H9 (cell line): ENCODE measurements around the gene ZFPM1. TPM values are rescaled to one million over a fixed set of nuclear protein-coding genes. Genes with fewer than 3 reads are reported as not detected.

ENCODE experiments used
- DNase-seq: peaks from one replicate; pipeline ENCODE4 v3.0.0-alpha.2; 2017
- H2AFZ ChIP-seq: one replicate; pipeline ENCODE4 v1.6.1; 2013; ENCODE audit warnings: mild to moderate bottlenecking, low read length, control low read depth, moderate library complexity
- H2AK5ac ChIP-seq: 2 replicates; pipeline ENCODE4 v1.6.1; 2013; ENCODE audit warnings: low read length, control low read depth, mixed read lengths; ENCODE audit not compliant: insufficient read length
- H2BK120ac ChIP-seq: one replicate; pipeline ENCODE4 v1.6.1; 2013; ENCODE audit warnings: low read depth, mild to moderate bottlenecking, low read length, control low read depth, inconsistent platforms; ENCODE audit not compliant: poor library complexity, severe bottlenecking
- H2BK12ac ChIP-seq: 2 replicates; pipeline ENCODE4 v1.6.1; 2013; ENCODE audit warnings: low read length, control low read depth, mixed read lengths, low read depth; ENCODE audit not compliant: insufficient read length
- H2BK15ac ChIP-seq: 2 replicates; pipeline ENCODE4 v1.6.1; 2013; ENCODE audit warnings: low read depth, low read length, control low read depth
- H2BK20ac ChIP-seq: one replicate; pipeline ENCODE4 v1.6.1; 2013; ENCODE audit warnings: low read depth, mild to moderate bottlenecking, low read length, control low read depth, inconsistent platforms; ENCODE audit not compliant: poor library complexity, severe bottlenecking
- H2BK5ac ChIP-seq: 2 replicates; pipeline ENCODE4 v1.6.1; 2013; ENCODE audit warnings: low read length, control low read depth, mixed read lengths; ENCODE audit not compliant: insufficient read length
- H3K14ac ChIP-seq: 2 replicates; pipeline ENCODE4 v1.6.1; 2013; ENCODE audit warnings: low read length, control low read depth; ENCODE audit not compliant: insufficient read depth
- H3K18ac ChIP-seq: 2 replicates; pipeline ENCODE4 v1.6.1; 2013; ENCODE audit warnings: low read depth, mild to moderate bottlenecking, mixed read lengths, low read length, control low read depth; ENCODE audit not compliant: insufficient read length
- H3K23ac ChIP-seq: 2 replicates; pipeline ENCODE4 v1.6.1; 2013; ENCODE audit warnings: low read length, control low read depth, mixed read lengths, low read depth; ENCODE audit not compliant: insufficient read length
- H3K23me2 ChIP-seq: 2 replicates; pipeline ENCODE4 v1.6.1; 2013; ENCODE audit warnings: low read depth, mild to moderate bottlenecking, mixed read lengths, low read length, control low read depth; ENCODE audit not compliant: insufficient read length, poor library complexity, severe bottlenecking
- H3K27ac ChIP-seq: 2 replicates; pipeline ENCODE4 v1.5.1; 2013; ENCODE audit warnings: low read length, control low read depth, mixed read lengths, low read depth; ENCODE audit not compliant: insufficient read length
- H3K27me3 ChIP-seq: 2 replicates; pipeline ENCODE4 v1.6.1; 2013; ENCODE audit warnings: low read length, control low read depth, inconsistent platforms; ENCODE audit not compliant: insufficient read depth
- H3K4ac ChIP-seq: 2 replicates; pipeline ENCODE4 v1.6.1; 2013; ENCODE audit warnings: low read depth, mild to moderate bottlenecking, control low read depth, inconsistent platforms, low read length, moderate library complexity
- H3K4me1 ChIP-seq: 2 replicates; pipeline ENCODE4 v1.6.1; 2013; ENCODE audit warnings: low read length, control low read depth, inconsistent platforms; ENCODE audit not compliant: insufficient read depth
- H3K4me2 ChIP-seq: 2 replicates; pipeline ENCODE4 v1.6.1; 2013; ENCODE audit warnings: low read length, control low read depth, mixed read lengths; ENCODE audit not compliant: insufficient read length, insufficient read depth
- H3K56ac ChIP-seq: 2 replicates; pipeline ENCODE4 v1.6.1; 2013; ENCODE audit warnings: low read depth, mild to moderate bottlenecking, mixed read lengths, low read length, control low read depth; ENCODE audit not compliant: insufficient read length
- H3K79me1 ChIP-seq: 2 replicates; pipeline ENCODE4 v1.6.1; 2013; ENCODE audit warnings: low read depth, mild to moderate bottlenecking, moderate library complexity, low read length, control low read depth, inconsistent platforms; ENCODE audit not compliant: insufficient read depth, poor library complexity, severe bottlenecking
- H3K79me2 ChIP-seq: 2 replicates; pipeline ENCODE4 v1.6.1; 2013; ENCODE audit warnings: low read length, control low read depth, inconsistent platforms; ENCODE audit not compliant: insufficient read depth
- H3K9ac ChIP-seq: 2 replicates; pipeline ENCODE4 v1.6.1; 2013; ENCODE audit warnings: low read length, control low read depth, mixed read lengths; ENCODE audit not compliant: insufficient read length; ENCODE audit errors: extremely low read depth
- H3K9me3 ChIP-seq: one replicate; pipeline ENCODE4 v1.6.1; 2013; ENCODE audit warnings: low read depth, low read length, inconsistent platforms; ENCODE audit not compliant: control insufficient read depth
- H3T11ph ChIP-seq: one replicate; pipeline ENCODE4 v1.6.1; 2013; ENCODE audit warnings: mild to moderate bottlenecking, low read length, control low read depth, inconsistent platforms
- H4K20me1 ChIP-seq: one replicate; pipeline ENCODE4 v1.6.1; 2013; ENCODE audit not compliant: control insufficient read depth, insufficient read length, insufficient read depth
- H4K5ac ChIP-seq: 2 replicates; pipeline ENCODE4 v1.6.1; 2013; ENCODE audit warnings: low read depth, mild to moderate bottlenecking, mixed read lengths, low read length, control low read depth; ENCODE audit not compliant: insufficient read length
- H4K8ac ChIP-seq: replicated peaks from 2 replicates; pipeline ENCODE4 v1.6.1; 2013; ENCODE audit warnings: low read length, control low read depth, mixed read lengths, low read depth; ENCODE audit not compliant: insufficient read length
- H4K91ac ChIP-seq: 2 replicates; pipeline ENCODE4 v1.6.1; 2013; ENCODE audit warnings: low read depth, mild to moderate bottlenecking, moderate library complexity, mixed read lengths, low read length, control low read depth; ENCODE audit not compliant: insufficient read length
- H3K27ac Mint-ChIP-seq, 3 experiments: 2 replicates in 2 of 3; 3 replicates in 1 of 3; pipeline ENCODE4 v1.8.0; 2020 to 2021; ENCODE audit warnings: mixed read lengths in 3 of 3, mild to moderate bottlenecking in 1 of 3, moderate library complexity in 1 of 3
- H3K27me3 Mint-ChIP-seq: 2 replicates; pipeline ENCODE4 v1.8.0; 2021; ENCODE audit warnings: low read depth, mild to moderate bottlenecking, moderate library complexity, mixed read lengths
- H3K36me3 Mint-ChIP-seq, 3 experiments: 2 replicates in 2 of 3; 3 replicates in 1 of 3; pipeline ENCODE4 v1.8.0; 2020 to 2021; ENCODE audit warnings: low read depth in 3 of 3, mixed read lengths in 3 of 3; ENCODE audit not compliant: insufficient read depth in 1 of 3
- H3K4me1 Mint-ChIP-seq, 2 experiments: 2 replicates each; pipeline ENCODE4 v1.8.0; 2020; ENCODE audit warnings: mixed read lengths in 2 of 2
- H3K4me3 Mint-ChIP-seq, 2 experiments: 2 replicates in 1 of 2; 3 replicates in 1 of 2; pipeline ENCODE4 v1.8.0; 2020 to 2021; ENCODE audit warnings: mild to moderate bottlenecking in 2 of 2, mixed read lengths in 2 of 2, moderate library complexity in 1 of 2
- H3K9me3 Mint-ChIP-seq, 2 experiments: 2 replicates in 1 of 2; 3 replicates in 1 of 2; pipeline ENCODE4 v1.8.0; 2020; ENCODE audit warnings: mild to moderate bottlenecking in 2 of 2, mixed read lengths in 2 of 2, moderate library complexity in 1 of 2
- WGBS: extraction: QIAGEN DNeasy Blood & Tissue Kit; methylation state at CpG from one replicate; pipeline ENCODE4 v1.1.7; 2013; ENCODE audit warnings: missing lambda C conversion rate, low lambda C conversion rate, mixed read lengths; ENCODE audit not compliant: insufficient read length; ENCODE audit errors: extremely low coverage; 5-methylcytosine and 5-hydroxymethylcytosine counted together
- total RNA-seq: library from RNA; stranded (reverse); gene quantifications from 2 replicates; pipeline ENCODE4 v1.2.1, GENCODE V29; 2021
- TF ChIP-seq, protein P1 (sequence below): fragments of 200-600 bp; sonication (generic); conservative IDR thresholded peaks from 3 replicates; pipeline ENCODE4 v1.8.0; 2021; ENCODE audit warnings: antibody characterized with exemption, mild to moderate bottlenecking

The ZFPM1 gene
- total RNA-seq, 1 experiment from 2014 or later = 3.6 TPM

DNA sequence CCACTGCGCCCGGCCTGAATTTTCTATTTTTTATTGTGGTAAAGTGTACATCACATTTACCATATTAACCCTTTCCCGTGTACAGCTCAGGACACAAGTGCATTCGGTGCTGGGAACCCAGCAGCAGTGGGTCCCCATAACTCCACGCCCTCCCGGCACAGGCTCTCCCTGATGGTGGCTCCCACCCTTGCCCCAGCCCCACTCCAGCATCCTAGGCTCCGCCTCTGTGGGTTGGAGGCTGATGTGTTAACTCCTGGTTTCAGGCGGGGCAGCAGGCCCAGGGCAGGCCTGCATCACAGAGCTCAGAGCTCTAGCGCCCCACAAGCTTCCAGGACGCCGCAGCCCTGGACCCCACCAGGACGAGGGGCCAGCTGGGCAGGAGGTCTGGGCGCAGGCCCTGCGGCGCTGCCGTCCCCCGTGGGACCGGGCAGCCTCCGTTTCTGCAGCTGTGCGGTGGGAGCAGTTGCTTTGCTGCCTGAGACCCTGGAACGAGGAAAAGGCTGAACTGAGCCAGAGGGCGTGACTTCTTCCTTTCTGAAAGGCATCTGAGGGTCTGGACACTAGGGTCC, 19.6 kb downstream of the ZFPM1 start:
- Histone ChIP-seq H4K5ac (no peak overlapping the region), H3K23ac (no peak overlapping the region), H3K27ac (no peak overlapping the region), H3K4ac (no peak overlapping the region), H3K27me3 (no peaks in the 10 kb centered on the region), H3K56ac (no peak overlapping the region), H3K18ac (no peak overlapping the region), H3K4me2 (no peak overlapping the region), H4K91ac (no peak overlapping the region), H3K4me1 (no peaks in the 10 kb centered on the region), H3K79me1 (no peaks in the 10 kb centered on the region), H2BK12ac (no peak overlapping the region), H3K9me3 (no peaks in the 10 kb centered on the region), H4K20me1 (no peaks in the 10 kb centered on the region), H3K79me2 (no peaks in the 10 kb centered on the region), H2BK20ac (no peak overlapping the region), H2AFZ (no peak overlapping the region), H2AK5ac (no peak overlapping the region), H2BK5ac (no peak overlapping the region), H4K8ac (no peak overlapping the region), H3K14ac (no peak overlapping the region), H3K9ac (no peak overlapping the region), H3T11ph (no peak overlapping the region), H2BK120ac (no peak overlapping the region), H2BK15ac (no peak overlapping the region), H3K23me2 (no peaks in the 10 kb centered on the region)
- H3K27ac Mint-ChIP-seq = no peak overlapping the region; a peak in 1 of 7 replicates
- no peaks in the 10 kb centered on the region for H3K36me3 Mint-ChIP-seq
- H3K9me3 Mint-ChIP-seq = no peaks in the 10 kb centered on the region
- TF ChIP-seq, protein P1, sequence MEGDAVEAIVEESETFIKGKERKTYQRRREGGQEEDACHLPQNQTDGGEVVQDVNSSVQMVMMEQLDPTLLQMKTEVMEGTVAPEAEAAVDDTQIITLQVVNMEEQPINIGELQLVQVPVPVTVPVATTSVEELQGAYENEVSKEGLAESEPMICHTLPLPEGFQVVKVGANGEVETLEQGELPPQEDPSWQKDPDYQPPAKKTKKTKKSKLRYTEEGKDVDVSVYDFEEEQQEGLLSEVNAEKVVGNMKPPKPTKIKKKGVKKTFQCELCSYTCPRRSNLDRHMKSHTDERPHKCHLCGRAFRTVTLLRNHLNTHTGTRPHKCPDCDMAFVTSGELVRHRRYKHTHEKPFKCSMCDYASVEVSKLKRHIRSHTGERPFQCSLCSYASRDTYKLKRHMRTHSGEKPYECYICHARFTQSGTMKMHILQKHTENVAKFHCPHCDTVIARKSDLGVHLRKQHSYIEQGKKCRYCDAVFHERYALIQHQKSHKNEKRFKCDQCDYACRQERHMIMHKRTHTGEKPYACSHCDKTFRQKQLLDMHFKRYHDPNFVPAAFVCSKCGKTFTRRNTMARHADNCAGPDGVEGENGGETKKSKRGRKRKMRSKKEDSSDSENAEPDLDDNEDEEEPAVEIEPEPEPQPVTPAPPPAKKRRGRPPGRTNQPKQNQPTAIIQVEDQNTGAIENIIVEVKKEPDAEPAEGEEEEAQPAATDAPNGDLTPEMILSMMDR = no peak
- H3K27me3 Mint-ChIP-seq = peaks cover 4% of the 10 kb centered on the region
- WGBS = no CpG with 5 or more reads among the region's 22 CpGs
- H3K4me3 Mint-ChIP-seq = no peak overlapping the region
- peaks cover 7 to 20% of the 10 kb centered on the region in 2 experiments for H3K4me1 Mint-ChIP-seq
- DNase-seq = no peak
